ENCODE measurements around the gene ARL10.
"Not testable (repeated sequence)": the region's sequence is repeated elsewhere in the genome, so short reads cannot be mapped to it uniquely, and the experiment has no call there.

The ARL10 gene

GRCh38 chr5:176388444-176389134 lies 23.3 kb downstream of the ARL10 start, which contains the start of the genes HIGD2A and NOP16:
Gene HIGD2A, plus strand, starts transcription at chr5:176388751. Its CDS starts 69 bp downstream, at chr5:176388820.
Gene NOP16, minus strand, starts transcription at chr5:176388598. Its CDS starts 59 bp downstream, at chr5:176388539.
- DNase-seq (ENCODE audit: low read depth), result peak; percentile 99

DNA sequence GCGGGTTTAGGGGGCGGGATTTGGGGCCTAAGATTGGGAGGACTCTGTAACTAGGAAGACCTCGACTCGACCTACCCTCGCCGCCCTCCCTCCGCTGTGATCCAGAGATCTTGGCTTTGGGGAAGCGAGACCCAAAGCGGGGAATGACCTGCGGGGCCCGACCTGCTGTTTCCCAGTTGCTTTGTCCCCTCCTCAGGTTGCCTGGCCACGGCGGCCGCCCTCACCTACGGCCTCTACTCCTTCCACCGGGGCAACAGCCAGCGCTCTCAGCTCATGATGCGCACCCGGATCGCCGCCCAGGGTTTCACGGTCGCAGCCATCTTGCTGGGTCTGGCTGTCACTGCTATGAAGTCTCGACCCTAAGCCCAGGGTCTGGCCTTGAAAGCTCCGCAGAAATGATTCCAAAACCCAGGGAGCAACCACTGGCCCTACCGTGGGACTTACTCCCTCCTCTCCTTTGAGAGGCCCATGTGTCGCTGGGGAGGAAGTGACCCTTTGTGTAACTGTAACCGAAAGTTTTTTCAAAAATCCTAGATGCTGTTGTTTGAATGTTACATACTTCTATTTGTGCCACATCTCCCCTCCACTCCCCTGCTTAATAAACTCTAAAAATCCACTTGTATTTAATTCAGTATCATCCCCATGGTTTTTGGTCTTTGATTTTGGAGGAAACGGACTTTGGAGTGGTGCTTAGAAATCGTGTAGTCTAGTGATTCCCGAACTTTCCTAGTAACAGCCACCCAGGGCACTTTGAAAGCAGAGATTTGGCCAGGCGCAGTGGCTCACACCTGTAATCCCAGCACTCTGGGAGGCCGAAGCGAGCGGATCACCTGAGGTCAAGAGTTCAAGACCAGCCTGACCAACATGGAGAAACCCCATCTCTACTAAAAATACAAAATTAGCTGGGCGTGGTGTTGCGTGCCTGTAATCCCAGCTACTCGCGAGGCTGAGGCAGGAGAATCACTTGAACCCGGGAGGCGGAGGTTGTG lies 24.1 kb downstream of the ARL10 start:
- no peak for DNase-seq (ENCODE audit: low read depth)

GRCh38 chr5:176391479-176391878 lies 26.2 kb downstream of the ARL10 start:
- DNase-seq (ENCODE audit: low read depth), result no peak

DNA sequence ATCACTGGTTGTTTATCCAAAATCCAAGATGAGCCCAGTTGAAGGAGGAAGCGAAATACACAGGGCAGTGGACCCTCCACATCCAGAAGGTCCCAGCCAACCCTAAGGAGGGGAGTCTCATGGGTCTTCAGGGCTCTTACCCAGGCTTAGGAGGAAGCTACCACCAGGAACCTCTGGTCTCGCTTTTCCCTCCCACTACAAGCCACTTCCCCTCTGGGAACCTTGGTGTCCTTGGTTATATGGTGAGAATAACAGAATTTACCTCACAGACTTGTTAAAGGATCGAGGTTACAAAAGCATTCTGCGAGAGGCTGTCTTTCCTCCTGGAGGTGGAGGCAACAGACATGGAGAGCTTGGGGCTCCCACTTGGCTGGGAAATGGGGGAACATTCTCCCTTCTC lies 26.7 kb downstream of the ARL10 start:
- no peak for DNase-seq (ENCODE audit: low read depth)

- no peak for DNase-seq (ENCODE audit: low read depth)
Measured at GRCh38 chr5:176392526-176392925, 27.2 kb downstream of the ARL10 start.

- DNase-seq (ENCODE audit: low read depth), result no peak
Measured at GRCh38 chr5:176394096-176394495, 28.8 kb downstream of the ARL10 start.

GRCh38 chr5:176394881-176395675 lies 29.8 kb downstream of the ARL10 start:
- no peak for DNase-seq (ENCODE audit: low read depth)

- DNase-seq (ENCODE audit: low read depth), result no peak
Measured at GRCh38 chr5:176396330-176396729, 31.0 kb downstream of the ARL10 start.

DNA sequence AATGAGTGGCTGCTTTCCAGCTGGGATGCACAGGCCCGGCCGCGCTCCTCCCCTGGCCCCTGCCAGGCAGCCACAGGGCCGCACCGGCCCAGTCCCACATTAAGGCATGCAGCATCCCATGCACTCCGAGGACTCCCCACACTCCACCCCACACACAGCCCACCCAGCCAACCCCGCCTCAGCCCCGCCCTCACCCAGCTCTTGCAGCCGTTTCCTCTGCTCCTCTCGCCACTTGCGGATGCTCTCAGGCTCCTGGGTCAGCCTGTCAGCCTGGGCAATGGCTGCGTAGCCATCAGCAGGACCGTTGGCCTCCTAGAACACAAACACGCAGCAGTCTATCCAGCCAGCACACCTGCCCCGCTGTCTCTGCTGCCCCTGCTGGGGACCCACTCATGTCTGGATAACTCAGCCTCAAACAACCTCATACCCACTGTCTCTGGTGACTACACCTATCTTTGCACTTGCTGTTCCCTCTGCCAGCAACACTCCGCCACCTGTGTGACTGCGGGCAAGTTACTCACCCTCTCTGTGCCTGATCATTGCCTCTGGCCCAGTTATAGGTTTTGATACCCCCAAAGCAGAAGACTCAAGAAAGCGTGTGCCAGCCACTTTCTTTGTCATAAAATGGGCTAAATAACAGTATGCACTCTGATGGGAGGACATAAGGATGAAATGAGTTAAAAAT lies 32.6 kb downstream of the ARL10 start:
- no peak for DNase-seq (ENCODE audit: low read depth)

GRCh38 chr5:176400382-176401156 lies 35.3 kb downstream of the ARL10 start:
- DNase-seq (ENCODE audit: low read depth), result no peak

DNA sequence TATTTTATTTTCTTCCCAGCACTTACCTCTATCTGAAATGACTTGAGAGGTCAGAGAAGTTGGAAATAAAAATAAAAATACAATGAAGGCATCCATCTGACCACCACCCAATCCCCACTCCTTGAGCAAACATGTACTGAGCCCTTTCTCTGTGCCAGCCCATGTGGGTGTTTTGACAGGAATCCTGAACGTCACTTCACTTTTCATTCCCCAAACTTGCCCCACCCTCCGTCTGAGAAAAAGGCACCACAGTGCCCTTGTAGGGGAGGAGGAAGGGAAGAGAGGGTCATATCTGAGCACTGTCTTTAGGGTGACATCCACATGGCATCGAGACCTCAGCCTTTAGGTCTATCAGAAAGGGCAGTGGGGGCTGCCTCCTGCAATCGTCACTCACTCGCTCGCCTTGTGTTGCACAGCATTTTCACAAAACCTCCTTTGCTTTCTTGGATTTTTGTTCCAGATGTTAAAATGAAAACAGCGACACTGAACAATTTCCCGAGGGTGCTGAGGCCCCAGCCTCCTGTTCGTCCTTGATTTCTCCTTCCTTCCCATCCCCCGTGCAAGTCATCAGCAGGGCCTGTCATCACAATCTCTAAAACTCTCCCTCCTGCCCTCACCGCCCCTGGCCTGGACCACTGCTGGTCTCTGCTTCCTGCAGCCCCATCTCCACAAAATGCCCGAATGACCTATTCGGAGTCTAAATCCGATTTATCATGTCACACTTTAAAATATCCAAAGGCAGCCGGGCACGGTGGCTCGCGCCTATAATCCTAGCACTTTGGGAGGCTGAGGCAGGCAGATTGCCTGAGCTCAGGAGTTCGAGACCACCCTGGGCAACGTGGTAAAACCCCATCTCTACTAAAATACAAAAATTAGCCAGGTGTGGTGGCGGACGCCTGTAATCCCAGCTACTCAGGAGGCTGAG lies 36.3 kb downstream of the ARL10 start:
- no peak for DNase-seq (ENCODE audit: low read depth)

- DNase-seq (ENCODE audit: low read depth), result no peak
Measured at GRCh38 chr5:176405656-176406435, 40.6 kb downstream of the ARL10 start.

GRCh38 chr5:176406436-176407052 lies 41.3 kb downstream of the ARL10 start:
- DNase-seq (ENCODE audit: low read depth), result no peak

GRCh38 chr5:176407456-176408251 lies 42.4 kb downstream of the ARL10 start:
- DNase-seq (ENCODE audit: low read depth), result no peak

- not testable (repeated sequence) for DNase-seq (ENCODE audit: low read depth)
Measured at GRCh38 chr5:176408252-176408573, 42.9 kb downstream of the ARL10 start.

- no peak for DNase-seq (ENCODE audit: low read depth)
Measured at GRCh38 chr5:176408590-176408989, 43.3 kb downstream of the ARL10 start.

DNA sequence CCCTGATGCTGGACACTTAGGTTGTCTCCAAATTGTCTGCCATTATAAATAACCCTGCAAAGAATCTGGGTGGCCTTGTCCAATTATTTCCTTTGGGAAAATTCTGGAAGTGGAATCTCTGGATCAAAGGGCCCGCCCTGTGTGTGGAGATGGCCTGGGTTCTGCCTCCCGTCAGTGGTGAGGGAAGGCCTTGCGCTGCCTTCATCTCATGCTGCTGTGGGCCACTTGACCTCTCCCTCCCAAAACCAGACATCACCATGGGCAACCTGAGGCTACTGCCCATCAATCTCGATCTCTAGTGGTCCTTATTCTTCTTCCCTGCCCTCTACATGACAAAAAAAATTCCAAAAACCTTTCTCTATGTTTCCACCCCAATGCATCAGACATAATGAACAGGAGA lies 44.5 kb downstream of the ARL10 start:
- no peak for DNase-seq (ENCODE audit: low read depth)
